ENCODE measurements around the gene ATP6V1B1.

Gene ATP6V1B1

GRCh38 chr2:70964596-70965386 is 29.1 kb downstream of the ATP6V1B1 start:
- DNase-seq (ENCODE audit: extremely low read depth in 1 of 2, low read depth in 1 of 2), result peak; percentile 58 to 65

- no peak for DNase-seq (ENCODE audit: extremely low read depth in 1 of 2, low read depth in 1 of 2)
These were observed 29.8 kb downstream of the ATP6V1B1 start for GRCh38 chr2:70965506-70965905.

GRCh38 chr2:70966681-70967080 is 31.0 kb downstream of the ATP6V1B1 start:
- no peak for DNase-seq (ENCODE audit: extremely low read depth in 1 of 2, low read depth in 1 of 2)

- DNase-seq (ENCODE audit: extremely low read depth in 1 of 2, low read depth in 1 of 2), result no peak
These were observed 31.5 kb downstream of the ATP6V1B1 start for GRCh38 chr2:70967189-70967588.

GRCh38 chr2:70974592-70974991 is 38.9 kb downstream of the ATP6V1B1 start:
- DNase-seq (ENCODE audit: extremely low read depth in 1 of 2, low read depth in 1 of 2), result no peak

GRCh38 chr2:70975237-70975636 is 39.5 kb downstream of the ATP6V1B1 start:
- no peak for DNase-seq (ENCODE audit: extremely low read depth in 1 of 2, low read depth in 1 of 2)

- DNase-seq (ENCODE audit: extremely low read depth in 1 of 2, low read depth in 1 of 2), result no peak
These were observed 42.0 kb downstream of the ATP6V1B1 start for GRCh38 chr2:70977605-70978205.

- DNase-seq (ENCODE audit: extremely low read depth in 1 of 2, low read depth in 1 of 2), result no peak
These were observed 42.9 kb downstream of the ATP6V1B1 start, which contains the start of gene ANKRD53 for GRCh38 chr2:70978341-70979179. Gene ANKRD53, plus strand, starts transcription at chr2:70978630. Its CDS starts 16 bp downstream, at chr2:70978646.

GRCh38 chr2:70979180-70979488 is 43.4 kb downstream of the ATP6V1B1 start:
- no peak for DNase-seq (ENCODE audit: extremely low read depth in 1 of 2, low read depth in 1 of 2)

GRCh38 chr2:70979626-70980025 is 43.9 kb downstream of the ATP6V1B1 start:
- DNase-seq (ENCODE audit: extremely low read depth in 1 of 2, low read depth in 1 of 2), result no peak

GRCh38 chr2:70981421-70981820 is 45.7 kb downstream of the ATP6V1B1 start:
- no peak for DNase-seq (ENCODE audit: extremely low read depth in 1 of 2, low read depth in 1 of 2)

- DNase-seq (ENCODE audit: extremely low read depth in 1 of 2, low read depth in 1 of 2), result no peak
These were observed 46.4 kb downstream of the ATP6V1B1 start for GRCh38 chr2:70981866-70982810.

GRCh38 chr2:70982971-70983370 is 47.3 kb downstream of the ATP6V1B1 start:
- no peak for DNase-seq (ENCODE audit: extremely low read depth in 1 of 2, low read depth in 1 of 2)

- no peak for DNase-seq (ENCODE audit: extremely low read depth in 1 of 2, low read depth in 1 of 2)
These were observed 48.0 kb downstream of the ATP6V1B1 start for GRCh38 chr2:70983506-70984227.

GRCh38 chr2:70984228-70984575 is 48.5 kb downstream of the ATP6V1B1 start:
- DNase-seq (ENCODE audit: extremely low read depth in 1 of 2, low read depth in 1 of 2), result no peak

- peak; percentile 64 to 74 for DNase-seq (ENCODE audit: extremely low read depth in 1 of 2, low read depth in 1 of 2)
These were observed 49.0 kb downstream of the ATP6V1B1 start for GRCh38 chr2:70984576-70985282.

- no peak for DNase-seq (ENCODE audit: extremely low read depth in 1 of 2, low read depth in 1 of 2)
These were observed 49.6 kb downstream of the ATP6V1B1 start for GRCh38 chr2:70985283-70985688.

- DNase-seq (ENCODE audit: extremely low read depth in 1 of 2, low read depth in 1 of 2), result no peak
These were observed 50.3 kb downstream of the ATP6V1B1 start for GRCh38 chr2:70985956-70986355.

GRCh38 chr2:70986499-70987189 is 50.9 kb downstream of the ATP6V1B1 start:
- no peak for DNase-seq (ENCODE audit: extremely low read depth in 1 of 2, low read depth in 1 of 2)

All from stimulated activated CD8-positive, alpha-beta memory T cell treated with anti-CD3 and anti-CD28 coated beads, Interleukin-7, amount 100 ng/mL, for 48 hours (primary cell).